ENCODE results near the gene ARID3B. TPM values are rescaled to one million over a fixed set of nuclear protein-coding genes. Genes with fewer than 3 reads are reported as not detected.

ARID3B gene
- total RNA-seq, 1 donor from 2014 or later: 13.1 TPM

- no peaks in the 10 kb centered on the region for H3K36me3 ChIP-seq (ENCODE audit: control insufficient read depth, insufficient read depth, low read length)
- no peak for TF ChIP-seq CTCF (IDR thresholded peaks at IDR 0.05; ENCODE audit: insufficient read depth, low read length, poor library complexity, severe bottlenecking)
Observed at GRCh38 chr15:74579001-74579400, 38.0 kb downstream of the ARID3B start.

GRCh38 chr15:74580538-74581350 lies 39.7 kb downstream of the ARID3B start:
- DNase-seq (ENCODE audit: low read depth): no peak
- no peaks in the 10 kb centered on the region for H3K27me3 ChIP-seq (ENCODE audit: control insufficient read depth, insufficient read depth, low read length)
- no peak overlapping the region for H3K4me3 ChIP-seq (ENCODE audit: low read depth, low read length)
- no peak for TF ChIP-seq CTCF (IDR thresholded peaks at IDR 0.05; ENCODE audit: insufficient read depth, low read length, poor library complexity, severe bottlenecking)
- H3K36me3 ChIP-seq (ENCODE audit: control insufficient read depth, insufficient read depth, low read length): no peaks in the 10 kb centered on the region

More at GRCh38 chr15:74579001-74579400, 38.0 kb downstream of the ARID3B start:
- H3K27me3 ChIP-seq (ENCODE audit: control insufficient read depth, insufficient read depth, low read length): no peaks in the 10 kb centered on the region
- DNase-seq (ENCODE audit: low read depth): no peak
- H3K4me3 ChIP-seq (ENCODE audit: low read depth, low read length): no peak overlapping the region

GRCh38 chr15:74584204-74584603 lies 43.2 kb downstream of the ARID3B start:
- no peaks in the 10 kb centered on the region for H3K27me3 ChIP-seq (ENCODE audit: control insufficient read depth, insufficient read depth, low read length)
- H3K36me3 ChIP-seq (ENCODE audit: control insufficient read depth, insufficient read depth, low read length): no peaks in the 10 kb centered on the region
- DNase-seq (ENCODE audit: low read depth): no peak
- H3K4me3 ChIP-seq (ENCODE audit: low read depth, low read length): no peak overlapping the region
- no peak for TF ChIP-seq CTCF (IDR thresholded peaks at IDR 0.05; ENCODE audit: insufficient read depth, low read length, poor library complexity, severe bottlenecking)

- Histone ChIP-seq H3K27me3 (ENCODE audit: control insufficient read depth, insufficient read depth, low read length) (no peaks in the 10 kb centered on the region), H3K4me3 (ENCODE audit: low read depth, low read length) (no peak overlapping the region), H3K36me3 (ENCODE audit: control insufficient read depth, insufficient read depth, low read length) (no peaks in the 10 kb centered on the region)
- no peak for TF ChIP-seq CTCF (IDR thresholded peaks at IDR 0.05; ENCODE audit: insufficient read depth, low read length, poor library complexity, severe bottlenecking)
- no peak for DNase-seq (ENCODE audit: low read depth)
Observed at GRCh38 chr15:74584779-74585178, 43.8 kb downstream of the ARID3B start.

- Histone ChIP-seq H3K36me3 (ENCODE audit: control insufficient read depth, insufficient read depth, low read length) (no peaks in the 10 kb centered on the region), H3K27me3 (ENCODE audit: control insufficient read depth, insufficient read depth, low read length) (no peaks in the 10 kb centered on the region), H3K4me3 (ENCODE audit: low read depth, low read length) (no peak overlapping the region)
- DNase-seq (ENCODE audit: low read depth): no peak
- TF ChIP-seq CTCF (IDR thresholded peaks at IDR 0.05; ENCODE audit: insufficient read depth, low read length, poor library complexity, severe bottlenecking): no peak
Observed at GRCh38 chr15:74585191-74585590, 44.2 kb downstream of the ARID3B start.

- H3K4me3 ChIP-seq (ENCODE audit: low read depth, low read length): no peak overlapping the region
- no peak for TF ChIP-seq CTCF (IDR thresholded peaks at IDR 0.05; ENCODE audit: insufficient read depth, low read length, poor library complexity, severe bottlenecking)
- DNase-seq (ENCODE audit: low read depth): no peak
- H3K36me3 ChIP-seq (ENCODE audit: control insufficient read depth, insufficient read depth, low read length): no peaks in the 10 kb centered on the region
- H3K27me3 ChIP-seq (ENCODE audit: control insufficient read depth, insufficient read depth, low read length): no peaks in the 10 kb centered on the region
Observed at GRCh38 chr15:74585857-74586256, 44.8 kb downstream of the ARID3B start.

Data from kidney epithelial cell (primary cell).